Right lobe of liver (tissue), 4 donors: ENCODE results near the gene APBB2.

Source experiments
- CTCF ChIP-seq, 4 donors: fragments of 200-600 bp in 3 of 4; fragments of 450-650 bp in 1 of 4; IDR thresholded peaks; one replicate each; pipeline versions ENCODE4 v1.5.1 to v1.8.0; 2016 to 2022; ENCODE audit warnings: antibody characterized with exemption in 4 of 4, mild to moderate bottlenecking in 2 of 4
- POLR2A ChIP-seq: fragments of 450-650 bp; IDR thresholded peaks from one replicate; pipeline ENCODE4 v1.6.1; 2017; ENCODE audit warnings: antibody characterized with exemption, mild to moderate bottlenecking
- donor health status: DM: no; HTN: no; CAD: no.
- donor health status: DM: no; HTN: no; CAD: no.
- donor health status: DM: no; HTN: yes; CAD: no.

- TF ChIP-seq POLR2A = no peak
- no peak for TF ChIP-seq CTCF (IDR thresholded peaks at IDR 0.05)
These were observed 402.4 kb downstream of the APBB2 start for GRCh38 chr4:40811956-40812355.
